Measurements from ENCODE around the gene CARM1.
A peak's percentile ranks its signal among the peaks of the same experiment; 100 is the strongest.
"Not testable (repeated sequence)": the region's sequence is repeated elsewhere in the genome, so short reads cannot be mapped to it uniquely, and the experiment has no call there.

Gene CARM1

DNA sequence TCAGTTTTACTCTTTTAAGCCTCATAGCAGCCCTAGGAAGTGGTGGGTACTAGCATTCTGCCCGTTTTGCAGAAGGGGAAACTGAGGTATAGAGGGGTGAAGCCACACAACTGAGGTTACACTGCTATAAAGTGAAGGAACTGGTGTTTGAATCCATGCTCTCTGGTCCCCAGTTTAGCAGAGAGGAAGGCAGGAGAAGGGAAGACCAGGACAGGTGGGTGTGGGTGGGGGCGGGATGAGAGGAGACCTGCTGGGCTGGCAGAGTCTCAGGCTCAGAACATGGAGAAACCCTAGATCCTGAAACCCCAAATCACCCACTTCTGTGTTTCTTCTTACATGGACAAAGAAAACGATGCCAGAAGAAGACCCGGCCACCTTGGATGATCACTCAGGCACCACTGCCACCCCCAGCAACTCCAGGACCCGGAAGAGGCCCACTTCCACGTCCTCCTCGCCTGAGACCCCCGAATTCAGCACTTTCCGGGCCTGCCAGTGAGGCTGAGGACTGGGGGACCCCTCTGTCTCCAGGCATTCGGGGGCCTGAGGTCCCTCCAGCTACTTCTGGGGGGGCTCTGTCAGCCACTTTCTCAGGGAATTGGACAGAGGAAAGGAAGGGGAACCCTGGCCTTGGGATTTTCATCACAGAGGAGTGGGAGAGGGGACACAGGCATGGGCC, 2.3 kb upstream of the CARM1 start:
- TF ChIP-seq CTCF (IDR thresholded peaks at IDR 0.05; ENCODE audit: insufficient read depth, low read depth, low read length, missing control alignments): no peak
- DNase-seq (ENCODE audit: low read depth): no peak
- H3K4me3 ChIP-seq (ENCODE audit: low read length): no peak overlapping the region

GRCh38 chr19:10869872-10870311, 1.5 kb upstream of the CARM1 start:
- not testable (repeated sequence) for DNase-seq (ENCODE audit: low read depth); H3K4me3 ChIP-seq (ENCODE audit: low read length)

GRCh38 chr19:10870501-10870954, 825 bp upstream of the CARM1 start:
- H3K4me3 ChIP-seq (ENCODE audit: low read length): peak overlapping the region; percentile 51
- DNase-seq (ENCODE audit: low read depth): no peak
- no peak for TF ChIP-seq CTCF (IDR thresholded peaks at IDR 0.05; ENCODE audit: insufficient read depth, low read depth, low read length, missing control alignments)

- peak; percentile 18 for TF ChIP-seq CTCF (IDR thresholded peaks at IDR 0.05; ENCODE audit: insufficient read depth, low read depth, low read length, missing control alignments)
- H3K4me3 ChIP-seq (ENCODE audit: low read length): peak overlapping the region; percentile 83
- DNase-seq (ENCODE audit: low read depth): peak; percentile 24
Observed at GRCh38 chr19:10871711-10872545, 575 bp downstream of the CARM1 start.

GRCh38 chr19:10872546-10873107, 1.3 kb downstream of the CARM1 start:
- TF ChIP-seq CTCF (IDR thresholded peaks at IDR 0.05; ENCODE audit: insufficient read depth, low read depth, low read length, missing control alignments): no peak
- no peak for DNase-seq (ENCODE audit: low read depth)
- H3K4me3 ChIP-seq (ENCODE audit: low read length): peak overlapping the region; percentile 83

- no peak for TF ChIP-seq CTCF (IDR thresholded peaks at IDR 0.05; ENCODE audit: insufficient read depth, low read depth, low read length, missing control alignments)
- H3K4me3 ChIP-seq (ENCODE audit: low read length): no peak overlapping the region
- DNase-seq (ENCODE audit: low read depth): no peak
Observed at GRCh38 chr19:10874024-10874423, 2.7 kb downstream of the CARM1 start.

Data from epithelial cell of esophagus (primary cell).